WTC11 (cell line): Measurements from ENCODE around the gene STAT3. TPM values are rescaled to one million over a fixed set of nuclear protein-coding genes. Genes with fewer than 3 reads are reported as not detected.

Source experiments
- ATAC-seq: fragments of 200-7000 bp; cut with Tn5 transposase; 2 replicates; pipeline ENCODE4 v1.10.0; 2021; ENCODE audit warnings: mild to moderate bottlenecking, moderate library complexity
- CTCF ChIA-PET: fragments of 300-600 bp; sonication (Branson Sonifier 250); formaldehyde crosslinking; loops from one replicate; lab custom pipeline; 2021; ENCODE audit warnings: antibody characterized with exemption; lab: Charles Lee
- POLR2A ChIA-PET: fragments of 350-600 bp; sonication (Branson Sonifier 250); formaldehyde crosslinking; loops from one replicate; lab custom pipeline; 2021; ENCODE audit warnings: antibody characterized with exemption; lab: Charles Lee
- DNase-seq: peaks from one replicate; pipeline ENCODE4 v3.0.0; 2021; ENCODE audit warnings: low spot score
- H3K27ac Mint-ChIP-seq: 2 replicates; pipeline ENCODE4 v1.8.0; 2021; ENCODE audit warnings: mixed read lengths
- H3K27me3 Mint-ChIP-seq: 2 replicates; pipeline ENCODE4 v1.8.0; 2021; ENCODE audit warnings: low read depth, mild to moderate bottlenecking, moderate library complexity, mixed read lengths
- H3K36me3 Mint-ChIP-seq: 2 replicates; pipeline ENCODE4 v1.8.0; 2021; ENCODE audit warnings: mixed read lengths
- H3K4me1 Mint-ChIP-seq: 2 replicates; pipeline ENCODE4 v1.8.0; 2022; ENCODE audit warnings: mixed read lengths
- H3K4me3 Mint-ChIP-seq: 2 replicates; pipeline ENCODE4 v1.8.0; 2021; ENCODE audit warnings: mild to moderate bottlenecking, moderate library complexity, mixed read lengths
- H3K9me3 Mint-ChIP-seq: 2 replicates; pipeline ENCODE4 v1.8.0; 2021; ENCODE audit warnings: mixed read lengths
- ARID4B ChIP-seq: sonication (generic); formaldehyde crosslinking; IDR thresholded peaks from 2 replicates; pipeline ENCODE4 v1.8.0; 2023; ENCODE audit warnings: missing genetic modification reagents, mild to moderate bottlenecking, borderline replicate concordance
- ERG ChIP-seq: fragments of 250-450 bp; sonication (Bioruptor Pico); IDR thresholded peaks from 2 replicates; pipeline ENCODE4 v1.8.0; 2021; ENCODE audit warnings: mild to moderate bottlenecking
- FOXJ3 ChIP-seq: sonication (generic); formaldehyde crosslinking; IDR thresholded peaks from 2 replicates; pipeline ENCODE4 v1.9.0; 2021; ENCODE audit warnings: missing genetic modification reagents, mild to moderate bottlenecking, borderline replicate concordance
- FOXP1 ChIP-seq: sonication (generic); formaldehyde crosslinking; IDR thresholded peaks from 2 replicates; pipeline ENCODE4 v1.8.0; 2022; ENCODE audit warnings: missing genetic modification reagents, mild to moderate bottlenecking, moderate library complexity, borderline replicate concordance
- GABPB1 ChIP-seq: sonication (generic); formaldehyde crosslinking; IDR thresholded peaks from 2 replicates; pipeline ENCODE4 v1.8.1; 2023; ENCODE audit warnings: mild to moderate bottlenecking, missing genetic modification reagents
- JUN ChIP-seq: sonication (generic); formaldehyde crosslinking; IDR thresholded peaks from 2 replicates; pipeline ENCODE4 v1.8.0; 2023; ENCODE audit warnings: mild to moderate bottlenecking, missing genetic modification reagents
- MYBL2 ChIP-seq: sonication (generic); formaldehyde crosslinking; IDR thresholded peaks from 2 replicates; pipeline ENCODE4 v1.8.1; 2023; ENCODE audit warnings: mild to moderate bottlenecking, moderate library complexity, missing genetic modification reagents
- NFE2L1 ChIP-seq: sonication (generic); formaldehyde crosslinking; IDR thresholded peaks from 2 replicates; pipeline ENCODE4 v1.8.1; 2023; ENCODE audit warnings: missing genetic modification reagents
- NFYB ChIP-seq: sonication (generic); formaldehyde crosslinking; conservative IDR thresholded peaks from 2 replicates; pipeline ENCODE4 v1.8.0; 2022; ENCODE audit warnings: low read depth, missing genetic modification reagents
- NR1H2 ChIP-seq: sonication (generic); formaldehyde crosslinking; IDR thresholded peaks from 2 replicates; pipeline ENCODE4 v1.9.0; 2021; ENCODE audit warnings: mild to moderate bottlenecking, moderate library complexity, missing genetic modification reagents
- NR2C2 ChIP-seq: sonication (generic); formaldehyde crosslinking; IDR thresholded peaks from 2 replicates; pipeline ENCODE4 v1.8.0; 2022; ENCODE audit warnings: mild to moderate bottlenecking, missing genetic modification reagents
- SOX15 ChIP-seq: fragments of 250-450 bp; sonication (Bioruptor Pico); IDR thresholded peaks from 2 replicates; pipeline ENCODE4 v1.9.0; 2021; ENCODE audit warnings: mild to moderate bottlenecking
- TCF7 ChIP-seq: sonication (generic); formaldehyde crosslinking; IDR thresholded peaks from 2 replicates; pipeline ENCODE4 v1.8.0; 2022; ENCODE audit warnings: mild to moderate bottlenecking, low read depth, missing genetic modification reagents, moderate library complexity
- ZBTB21 ChIP-seq: sonication (generic); formaldehyde crosslinking; IDR thresholded peaks from 2 replicates; pipeline ENCODE4 v1.8.1; 2023; ENCODE audit warnings: mild to moderate bottlenecking, missing genetic modification reagents, borderline replicate concordance
- ZMAT4 ChIP-seq: fragments of 250-450 bp; sonication (Bioruptor Pico); IDR thresholded peaks from 2 replicates; pipeline ENCODE4 v1.9.0; 2021; ENCODE audit warnings: mild to moderate bottlenecking
- ZNF396 ChIP-seq: fragments of 250-450 bp; sonication (Bioruptor Pico); IDR thresholded peaks from 2 replicates; pipeline ENCODE4 v1.8.0; 2021; ENCODE audit warnings: mild to moderate bottlenecking, moderate library complexity, borderline replicate concordance
- total RNA-seq: library from RNA; stranded (reverse); gene quantifications from 3 replicates; pipeline ENCODE4 v1.2.3, GENCODE V29; 2021
- TF ChIP-seq, protein P1 (sequence below): fragments of 250-450 bp; sonication (Bioruptor Pico); IDR thresholded peaks from 2 replicates; pipeline ENCODE4 v1.9.0; 2021; ENCODE audit warnings: moderate library complexity, mild to moderate bottlenecking, inconsistent platforms, borderline replicate concordance
- TF ChIP-seq, protein P2 (sequence below): sonication (generic); formaldehyde crosslinking; IDR thresholded peaks from 2 replicates; pipeline ENCODE4 v1.8.1; 2023; ENCODE audit warnings: mild to moderate bottlenecking, missing genetic modification reagents, moderate library complexity

STAT3 gene
- total RNA-seq, 1 experiment from 2014 or later: 98.0 TPM

DNA sequence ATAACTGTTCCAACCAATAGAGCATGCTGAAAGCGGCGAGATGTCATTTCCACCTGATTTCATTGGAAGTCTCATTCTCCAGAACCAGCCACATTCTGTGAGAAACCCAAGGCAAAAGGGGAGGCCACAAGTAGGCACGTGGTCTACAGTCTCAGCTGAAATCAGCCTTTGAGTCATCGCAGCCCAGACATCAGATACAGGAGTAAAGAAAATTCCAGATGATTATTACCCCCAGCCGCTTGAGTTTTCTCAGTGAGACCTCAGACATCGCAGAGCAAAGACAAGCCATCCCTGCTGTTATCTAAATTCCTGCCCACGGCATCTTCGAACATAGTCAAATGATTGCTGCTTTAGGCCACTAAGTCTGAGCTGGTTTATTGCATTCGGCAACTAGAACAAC is 23.1 kb downstream of the STAT3 start (continued):
- TF ChIP-seq FOXP1 (CRISPR knock-in tag): no peak

DNA sequence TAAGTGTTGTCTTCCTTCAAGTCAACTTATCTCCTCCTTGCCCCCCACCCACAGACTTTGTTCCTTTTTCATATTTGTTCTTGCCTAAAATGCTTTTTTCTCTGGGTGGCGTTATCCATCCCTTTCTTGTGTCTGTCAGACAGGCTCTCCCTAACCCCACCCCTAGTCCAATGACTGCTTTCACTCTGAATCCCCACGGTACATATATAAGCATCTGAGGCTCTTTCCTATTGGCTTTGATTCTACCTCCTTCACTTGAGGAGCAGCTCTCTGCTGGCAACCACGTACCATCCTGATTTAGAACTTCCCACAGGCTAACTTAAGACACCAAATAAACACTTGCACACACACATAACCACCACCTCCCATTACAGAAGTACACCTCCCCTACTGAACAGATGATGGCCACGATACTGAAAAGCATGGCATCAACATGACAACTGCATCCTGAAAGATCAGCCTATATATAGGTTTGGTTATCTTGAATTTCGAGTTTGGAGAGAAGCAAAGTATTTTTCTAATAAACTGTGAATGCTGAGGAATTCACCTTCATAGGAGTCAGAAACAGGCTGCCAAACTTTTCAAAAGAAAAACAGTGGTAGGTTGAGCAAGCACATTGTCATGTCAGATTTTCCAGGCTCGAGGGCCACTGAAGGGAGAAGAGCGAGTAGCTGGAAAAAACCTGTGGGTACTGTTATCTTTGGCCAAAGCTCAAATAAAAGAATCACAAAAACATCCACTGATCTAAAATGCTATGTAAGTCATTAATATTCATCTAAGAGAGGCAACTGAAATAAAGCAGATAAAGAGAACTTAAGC is 24.3 kb downstream of the STAT3 start:
- POLR2A ChIA-PET: no interaction called here
- Mint-ChIP-seq H3K9me3 (no peaks in the 10 kb centered on the region), H3K4me3 (no peak overlapping the region), H3K27me3 (no peaks in the 10 kb centered on the region), H3K4me1 (peaks cover 60% of the 10 kb centered on the region), H3K27ac (peak overlapping the region; percentile 5; the same call in 1 of the 2 replicates), H3K36me3 (no peaks in the 10 kb centered on the region)
- ATAC-seq: no peak
- DNase-seq: no peak
- TF ChIP-seq ZNF396 (no peak), ZMAT4 (CRISPR knock-in tag) (no peak), NFE2L1 (CRISPR knock-in tag) (no peak), TCF7 (no peak), NR2C2 (CRISPR knock-in tag) (no peak), MYBL2 (CRISPR knock-in tag) (no peak), JUN (CRISPR knock-in tag) (no peak), ERG (CRISPR knock-in tag) (no peak), NR1H2 (CRISPR knock-in tag) (no peak), SOX15 (CRISPR knock-in tag) (no peak), GABPB1 (no peak), NFYB (CRISPR knock-in tag) (no peak), ARID4B (CRISPR knock-in tag) (no peak), FOXJ3 (CRISPR knock-in tag) (no peak), ZBTB21 (CRISPR knock-in tag) (no peak)
- TF ChIP-seq, protein P1, sequence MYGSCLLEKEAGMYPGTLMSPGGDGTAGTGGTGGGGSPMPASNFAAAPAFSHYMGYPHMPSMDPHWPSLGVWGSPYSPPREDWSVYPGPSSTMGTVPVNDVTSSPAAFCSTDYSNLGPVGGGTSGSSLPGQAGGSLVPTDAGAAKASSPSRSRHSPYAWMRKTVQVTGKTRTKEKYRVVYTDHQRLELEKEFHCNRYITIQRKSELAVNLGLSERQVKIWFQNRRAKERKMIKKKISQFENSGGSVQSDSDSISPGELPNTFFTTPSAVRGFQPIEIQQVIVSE (CRISPR knock-in tag): no peak
- TF ChIP-seq, protein P2, sequence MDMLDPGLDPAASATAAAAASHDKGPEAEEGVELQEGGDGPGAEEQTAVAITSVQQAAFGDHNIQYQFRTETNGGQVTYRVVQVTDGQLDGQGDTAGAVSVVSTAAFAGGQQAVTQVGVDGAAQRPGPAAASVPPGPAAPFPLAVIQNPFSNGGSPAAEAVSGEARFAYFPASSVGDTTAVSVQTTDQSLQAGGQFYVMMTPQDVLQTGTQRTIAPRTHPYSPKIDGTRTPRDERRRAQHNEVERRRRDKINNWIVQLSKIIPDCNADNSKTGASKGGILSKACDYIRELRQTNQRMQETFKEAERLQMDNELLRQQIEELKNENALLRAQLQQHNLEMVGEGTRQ (CRISPR knock-in tag): no peak
- CTCF ChIA-PET: interaction anchor here (0.6 kb wide), 1 partner anchor 568 kb away, joined by 3 read pairs; no protein-coding TSS in a partner anchor
